ENCODE measurements around the gene MESP2.
"Not testable (repeated sequence)": the region's sequence is repeated elsewhere in the genome, so short reads cannot be mapped to it uniquely, and the experiment has no call there.

MESP2 gene

DNA sequence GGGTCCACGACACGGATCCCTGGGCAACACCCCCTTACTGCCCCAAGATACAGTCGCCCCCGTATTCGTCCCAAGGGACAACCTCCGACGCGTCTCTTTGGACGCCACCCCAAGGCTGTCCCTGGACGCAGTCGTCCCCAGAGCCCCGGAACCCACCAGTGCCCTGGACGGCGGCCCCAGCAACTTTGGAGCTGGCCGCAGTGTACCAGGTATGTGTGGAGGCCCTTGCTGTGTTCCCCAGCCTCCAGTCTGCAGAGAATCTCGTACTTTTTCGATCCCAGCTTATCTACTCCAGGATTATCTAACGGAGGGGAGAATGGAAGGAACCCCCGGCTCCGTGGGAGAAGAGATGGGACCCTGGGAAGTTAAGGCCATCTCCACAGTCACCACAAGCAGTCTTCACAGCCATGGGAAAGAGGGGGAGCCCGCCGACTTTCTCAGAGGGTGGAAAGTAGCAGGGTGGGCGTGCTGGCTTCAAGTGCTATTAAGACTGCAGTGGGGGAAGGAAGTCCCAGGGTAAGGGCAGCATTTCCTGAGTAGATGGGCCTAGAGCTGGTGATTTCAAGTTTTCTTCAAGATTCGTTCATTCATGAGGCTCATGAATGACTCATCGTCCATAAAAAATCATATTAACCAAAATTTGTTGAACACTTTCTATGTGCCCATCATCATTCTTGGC, 1.1 kb downstream of the MESP2 start:
- no peak for DNase-seq (ENCODE audit: low read depth)
- TF ChIP-seq, protein P1, sequence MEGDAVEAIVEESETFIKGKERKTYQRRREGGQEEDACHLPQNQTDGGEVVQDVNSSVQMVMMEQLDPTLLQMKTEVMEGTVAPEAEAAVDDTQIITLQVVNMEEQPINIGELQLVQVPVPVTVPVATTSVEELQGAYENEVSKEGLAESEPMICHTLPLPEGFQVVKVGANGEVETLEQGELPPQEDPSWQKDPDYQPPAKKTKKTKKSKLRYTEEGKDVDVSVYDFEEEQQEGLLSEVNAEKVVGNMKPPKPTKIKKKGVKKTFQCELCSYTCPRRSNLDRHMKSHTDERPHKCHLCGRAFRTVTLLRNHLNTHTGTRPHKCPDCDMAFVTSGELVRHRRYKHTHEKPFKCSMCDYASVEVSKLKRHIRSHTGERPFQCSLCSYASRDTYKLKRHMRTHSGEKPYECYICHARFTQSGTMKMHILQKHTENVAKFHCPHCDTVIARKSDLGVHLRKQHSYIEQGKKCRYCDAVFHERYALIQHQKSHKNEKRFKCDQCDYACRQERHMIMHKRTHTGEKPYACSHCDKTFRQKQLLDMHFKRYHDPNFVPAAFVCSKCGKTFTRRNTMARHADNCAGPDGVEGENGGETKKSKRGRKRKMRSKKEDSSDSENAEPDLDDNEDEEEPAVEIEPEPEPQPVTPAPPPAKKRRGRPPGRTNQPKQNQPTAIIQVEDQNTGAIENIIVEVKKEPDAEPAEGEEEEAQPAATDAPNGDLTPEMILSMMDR (IDR thresholded peaks at IDR 0.05; ENCODE audit: low read depth, low read length, missing control alignments) = no peak
- in situ Hi-C loops (cut with HindIII; ENCODE audit: low sequenced_read_pairs) = loop anchor here (5.0 to 10.0 kb wide), 2 partner anchors 55 to 98 kb away; no protein-coding TSS in a partner anchor
- no peak overlapping the region for H3K4me3 ChIP-seq (ENCODE audit: low read depth, low read length)

DNA sequence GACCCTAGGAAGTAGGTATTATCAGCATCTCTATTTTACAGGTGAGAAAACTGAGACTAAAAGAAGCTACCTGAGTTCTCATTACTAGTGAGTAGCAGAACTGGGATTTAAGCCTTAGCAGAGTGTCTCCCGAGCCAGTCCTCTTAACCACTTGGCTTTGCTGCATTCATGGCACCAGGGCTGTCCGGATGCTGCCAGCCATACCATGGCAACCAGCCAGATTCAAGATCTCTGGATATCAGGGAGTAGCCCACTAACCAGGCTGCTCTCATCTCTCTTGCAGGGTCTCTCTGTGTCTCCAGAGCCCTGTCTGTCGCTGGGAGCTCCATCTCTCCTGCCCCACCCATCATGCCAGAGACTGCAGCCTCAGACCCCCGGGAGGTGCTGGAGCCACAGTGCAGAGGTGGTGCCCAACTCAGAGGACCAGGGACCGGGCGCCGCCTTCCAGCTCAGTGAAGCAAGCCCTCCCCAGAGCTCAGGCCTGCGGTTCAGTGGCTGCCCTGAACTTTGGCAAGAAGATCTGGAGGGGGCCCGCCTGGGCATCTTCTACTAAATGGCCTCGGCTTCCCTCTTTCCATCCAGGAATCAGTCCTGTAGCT, 1.7 kb downstream of the MESP2 start:
- TF ChIP-seq, protein P1 (IDR thresholded peaks at IDR 0.05; ENCODE audit: low read depth, low read length, missing control alignments) = no peak
- in situ Hi-C loops (cut with HindIII; ENCODE audit: low sequenced_read_pairs) = loop anchor here (5.0 to 10.0 kb wide), 2 partner anchors 56 to 97 kb away; no protein-coding TSS in a partner anchor
- no peak for DNase-seq (ENCODE audit: low read depth)
- no peak overlapping the region for H3K4me3 ChIP-seq (ENCODE audit: low read depth, low read length)

- TF ChIP-seq, protein P1 (IDR thresholded peaks at IDR 0.05; ENCODE audit: low read depth, low read length, missing control alignments) = no peak
- no peak overlapping the region for H3K4me3 ChIP-seq (ENCODE audit: low read depth, low read length)
- no peak for DNase-seq (ENCODE audit: low read depth)
- in situ Hi-C loops (cut with HindIII; ENCODE audit: low sequenced_read_pairs) = loop anchor here (5.0 to 10.0 kb wide), 2 partner anchors 57 to 96 kb away; no protein-coding TSS in a partner anchor
Measured at GRCh38 chr15:89778861-89779260, 2.7 kb downstream of the MESP2 start.

DNA sequence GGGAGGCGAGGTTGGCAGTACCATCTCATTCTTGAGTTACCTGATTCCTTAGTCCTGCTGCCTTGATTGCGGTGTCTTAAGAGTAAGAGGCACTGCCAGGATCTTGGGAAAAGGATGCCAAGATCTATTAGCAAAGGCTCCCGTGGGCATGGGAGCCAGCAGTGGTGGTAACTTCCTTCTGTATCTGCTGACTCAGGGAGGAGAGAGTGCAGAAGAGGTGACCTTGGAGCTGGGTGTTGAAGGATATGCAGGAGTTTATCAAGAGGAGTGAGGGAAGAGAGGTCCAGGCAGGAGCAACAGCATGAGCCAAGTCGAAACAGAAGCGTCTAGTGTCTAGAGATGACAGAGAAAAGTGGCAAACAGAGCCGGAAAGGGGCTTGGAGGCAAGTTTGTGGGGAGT, 4.5 kb downstream of the MESP2 start:
- in situ Hi-C loops (cut with HindIII; ENCODE audit: low sequenced_read_pairs) = no loop called here
- TF ChIP-seq, protein P1 (IDR thresholded peaks at IDR 0.05; ENCODE audit: low read depth, low read length, missing control alignments) = no peak
- DNase-seq (ENCODE audit: low read depth) = no peak
- no peak overlapping the region for H3K4me3 ChIP-seq (ENCODE audit: low read depth, low read length)

- in situ Hi-C loops (cut with HindIII; ENCODE audit: low sequenced_read_pairs) = no loop called here
- no peak overlapping the region for H3K4me3 ChIP-seq (ENCODE audit: low read depth, low read length)
- TF ChIP-seq, protein P1 (IDR thresholded peaks at IDR 0.05; ENCODE audit: low read depth, low read length, missing control alignments) = no peak
- no peak for DNase-seq (ENCODE audit: low read depth)
Measured at GRCh38 chr15:89781055-89781454, 4.9 kb downstream of the MESP2 start.

DNA sequence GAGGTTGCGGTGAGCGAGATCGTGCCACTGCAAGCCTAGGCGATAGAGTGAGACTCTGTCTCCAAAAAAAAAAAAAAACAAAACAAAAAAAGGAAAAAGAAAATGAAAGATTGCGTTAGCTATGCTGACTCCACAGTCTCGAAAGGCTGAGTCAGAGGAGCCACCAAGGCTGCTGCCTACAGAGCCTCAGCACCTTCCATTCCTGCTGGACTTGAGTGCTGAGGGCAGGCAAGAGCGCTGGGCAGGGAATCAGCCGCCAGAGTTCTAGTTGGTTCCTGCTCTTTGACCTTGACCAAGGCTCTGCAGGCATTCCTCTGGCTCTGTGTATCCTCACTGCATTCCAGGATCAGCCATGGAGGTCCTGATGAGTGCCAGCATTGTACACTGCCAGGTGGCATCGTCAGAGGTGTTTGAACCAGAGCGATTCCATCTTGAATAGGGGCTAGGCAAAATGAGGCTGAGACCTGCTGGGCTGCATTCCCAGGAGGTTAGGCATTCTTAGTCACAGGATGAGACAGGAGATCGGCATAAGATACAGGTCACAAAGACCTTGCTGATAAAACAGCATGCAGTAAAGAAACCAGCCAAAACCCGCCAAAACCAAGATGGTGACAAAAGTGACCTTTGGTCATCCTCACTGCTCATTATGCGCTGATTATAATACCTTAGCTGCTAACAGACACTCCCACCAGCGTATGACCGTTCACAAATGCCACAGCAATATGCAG, 5.9 kb downstream of the MESP2 start:
- in situ Hi-C loops (cut with HindIII; ENCODE audit: low sequenced_read_pairs) = no loop called here
- peak; percentile 18 for DNase-seq (ENCODE audit: low read depth)
- H3K4me3 ChIP-seq (ENCODE audit: low read depth, low read length) = no peak overlapping the region

GRCh38 chr15:89782619-89782950, 6.5 kb downstream of the MESP2 start:
- DNase-seq (ENCODE audit: low read depth); in situ Hi-C loops (cut with HindIII; ENCODE audit: low sequenced_read_pairs); H3K4me3 ChIP-seq (ENCODE audit: low read depth, low read length): not testable (repeated sequence)

More for the DNA sequence above, 5.9 kb downstream of the MESP2 start:
- TF ChIP-seq, protein P1 (IDR thresholded peaks at IDR 0.05; ENCODE audit: low read depth, low read length, missing control alignments) = no peak
